SK-N-MC (cell line): ENCODE data around the gene PDK1.

Source experiments
- DNase-seq: peaks from one replicate; pipeline ENCODE4 v3.0.0-alpha.2; 2011; ENCODE audit warnings: low read depth, low spot score
- H3K27ac ChIP-seq: fragments of 200-600 bp; sonication (generic); 2 replicates; pipeline ENCODE4 v1.5.1; 2016; ENCODE audit warnings: mixed run types
- H3K36me3 ChIP-seq: fragments of 200-600 bp; sonication (generic); 2 replicates; pipeline ENCODE4 v1.6.1; 2017; ENCODE audit warnings: antibody characterized with exemption, low read length, mixed read lengths; ENCODE audit not compliant: insufficient read depth
- H3K4me3 ChIP-seq: fragments of 200-600 bp; sonication (generic); 2 replicates; pipeline ENCODE4 v1.5.1; 2016
- H3K9ac ChIP-seq: fragments of 200-600 bp; sonication (generic); 2 replicates; pipeline ENCODE4 v1.8.0; 2017; ENCODE audit warnings: mixed run types, mixed read lengths; ENCODE audit not compliant: insufficient read length
- H3K9me3 ChIP-seq: fragments of 200-600 bp; sonication (generic); 2 replicates; pipeline ENCODE4 v1.6.1; 2017; ENCODE audit warnings: low read depth, mild to moderate bottlenecking, antibody characterized with exemption, low read length, moderate library complexity, mixed read lengths
- EZH2 ChIP-seq: fragments of 200-600 bp; sonication (generic); IDR thresholded peaks from one replicate; pipeline ENCODE4 v1.6.1; 2017; ENCODE audit warnings: antibody characterized with exemption
- FOXP2 ChIP-seq: optimal IDR thresholded peaks from 2 replicates; pipeline ENCODE3; 2011; ENCODE audit warnings: mild to moderate bottlenecking, moderate library complexity; ENCODE audit not compliant: insufficient read depth; ENCODE audit errors: extremely low read length, control extremely low read depth
- POLR2AphosphoS5 ChIP-seq: IDR thresholded peaks from 2 replicates; pipeline ENCODE4 v1.6.1; 2012; ENCODE audit warnings: mild to moderate bottlenecking, low read depth, low read length, borderline replicate concordance

The PDK1 gene

GRCh38 chr2:172630181-172630580, 74.3 kb downstream of the PDK1 start:
- no peak for DNase-seq
- Histone ChIP-seq H3K27ac (no peak overlapping the region), H3K9me3 (no peaks in the 10 kb centered on the region), H3K9ac (no peak overlapping the region), H3K4me3 (no peak overlapping the region), H3K36me3 (no peaks in the 10 kb centered on the region)
- TF ChIP-seq POLR2AphosphoS5 = no peak
- no peak for TF ChIP-seq EZH2
- TF ChIP-seq FOXP2 = no peak

GRCh38 chr2:172634477-172634876, 78.6 kb downstream of the PDK1 start:
- H3K36me3 ChIP-seq = no peaks in the 10 kb centered on the region
- no peaks in the 10 kb centered on the region for H3K9me3 ChIP-seq
- H3K27ac ChIP-seq = no peak overlapping the region
- no peak for DNase-seq
- H3K9ac ChIP-seq = no peak overlapping the region
- TF ChIP-seq EZH2 (no peak), POLR2AphosphoS5 (no peak), FOXP2 (no peak)
- H3K4me3 ChIP-seq = no peak overlapping the region

- Histone ChIP-seq H3K4me3 (no peak overlapping the region), H3K27ac (no peak overlapping the region), H3K36me3 (no peaks in the 10 kb centered on the region), H3K9me3 (no peaks in the 10 kb centered on the region), H3K9ac (no peak overlapping the region)
- no peak for DNase-seq
- TF ChIP-seq POLR2AphosphoS5 = no peak
- TF ChIP-seq EZH2 = no peak
- TF ChIP-seq FOXP2 = no peak
Measured at GRCh38 chr2:172635548-172635947, 79.7 kb downstream of the PDK1 start.

- no peak for TF ChIP-seq EZH2
- TF ChIP-seq POLR2AphosphoS5 = no peak
- no peak for TF ChIP-seq FOXP2
- H3K9me3 ChIP-seq = no peaks in the 10 kb centered on the region
- DNase-seq = no peak
- no peak overlapping the region for H3K9ac ChIP-seq
- H3K36me3 ChIP-seq = no peaks in the 10 kb centered on the region
- no peak overlapping the region for H3K27ac ChIP-seq
- H3K4me3 ChIP-seq = no peak overlapping the region
Measured at GRCh38 chr2:172639256-172639655, 83.4 kb downstream of the PDK1 start.

GRCh38 chr2:172639823-172640222, 83.9 kb downstream of the PDK1 start:
- no peak for TF ChIP-seq POLR2AphosphoS5
- no peak for TF ChIP-seq FOXP2
- TF ChIP-seq EZH2 = no peak
- Histone ChIP-seq H3K36me3 (no peaks in the 10 kb centered on the region), H3K27ac (no peak overlapping the region)

GRCh38 chr2:172640389-172640788, 84.5 kb downstream of the PDK1 start:
- TF ChIP-seq EZH2 = no peak
- no peak for TF ChIP-seq POLR2AphosphoS5
- no peak for TF ChIP-seq FOXP2
- no peaks in the 10 kb centered on the region for H3K36me3 ChIP-seq
- H3K9me3 ChIP-seq = no peaks in the 10 kb centered on the region
- H3K4me3 ChIP-seq = no peak overlapping the region
- no peak overlapping the region for H3K27ac ChIP-seq
- H3K9ac ChIP-seq = no peak overlapping the region
- no peak for DNase-seq

More at GRCh38 chr2:172639823-172640222, 83.9 kb downstream of the PDK1 start:
- Histone ChIP-seq H3K4me3 (no peak overlapping the region), H3K9ac (no peak overlapping the region), H3K9me3 (no peaks in the 10 kb centered on the region)
- no peak for DNase-seq

- Histone ChIP-seq H3K4me3 (no peak overlapping the region), H3K9ac (no peak overlapping the region), H3K36me3 (no peaks in the 10 kb centered on the region), H3K27ac (no peak overlapping the region), H3K9me3 (no peaks in the 10 kb centered on the region)
- TF ChIP-seq FOXP2 (no peak), EZH2 (no peak), POLR2AphosphoS5 (no peak)
- DNase-seq = no peak
Measured at GRCh38 chr2:172642301-172643020, 86.6 kb downstream of the PDK1 start.

GRCh38 chr2:172643142-172643541, 87.3 kb downstream of the PDK1 start:
- Histone ChIP-seq H3K4me3 (no peak overlapping the region), H3K9ac (no peak overlapping the region), H3K36me3 (no peaks in the 10 kb centered on the region), H3K9me3 (no peaks in the 10 kb centered on the region), H3K27ac (no peak overlapping the region)
- TF ChIP-seq FOXP2 (no peak), POLR2AphosphoS5 (no peak), EZH2 (no peak)
- no peak for DNase-seq

GRCh38 chr2:172647439-172647838, 91.5 kb downstream of the PDK1 start:
- no peak for DNase-seq
- Histone ChIP-seq H3K9me3 (no peaks in the 10 kb centered on the region), H3K9ac (no peak overlapping the region), H3K4me3 (no peak overlapping the region), H3K36me3 (no peaks in the 10 kb centered on the region), H3K27ac (no peak overlapping the region)
- TF ChIP-seq FOXP2 (no peak), POLR2AphosphoS5 (no peak), EZH2 (no peak)
